Karpas-422 (cell line): ENCODE data around the gene VENTX. TPM values are rescaled to one million over a fixed set of nuclear protein-coding genes. Genes with fewer than 3 reads are reported as not detected.

ENCODE experiments used
- total RNA-seq: library from RNA; depleted of rRNA; stranded (reverse); fragments of >200 nt; shearing (Covaris generic); gene quantifications from 2 replicates; pipeline ENCODE4 v1.2.3, GENCODE V29; 2014; ENCODE audit warnings: low replicate concordance; rRNA removed

Gene VENTX
- total RNA-seq, 1 experiment from 2014 or later = not detected

Other genes starting within 250 kb of the VENTX start
- gene ADGRA1, start 149.9 kb upstream of the VENTX start, total RNA-seq = not detected in 2 replicates
- gene KNDC1, start 77.6 kb upstream of the VENTX start, total RNA-seq = not detected in 2 replicates
- gene UTF1, start 7.6 kb upstream of the VENTX start, total RNA-seq = not detected in 2 replicates
- 0.71 and 3.8 TPM in 2 replicates for gene ADAM8, start 39.0 kb downstream of the VENTX start, total RNA-seq
- gene TUBGCP2, start 71.0 kb downstream of the VENTX start, total RNA-seq = 21.4 and 29.5 TPM in 2 replicates
- 14.0 and 38.6 TPM in 2 replicates for gene ZNF511, start 71.1 kb downstream of the VENTX start, total RNA-seq
- not detected in 2 replicates for gene CALY, start 99.0 kb downstream of the VENTX start, total RNA-seq
- gene PRAP1, start 109.5 kb downstream of the VENTX start, total RNA-seq = not detected in 2 replicates
- gene FUOM, start 120.2 kb downstream of the VENTX start, total RNA-seq = 0.97 and 1.5 TPM in 2 replicates
- 37.3 and 71.9 TPM in 2 replicates for gene ECHS1, start 135.5 kb downstream of the VENTX start, total RNA-seq
- 1.6 TPM in 1 of 2 replicates, not detected in the other for gene PAOX, start 141.4 kb downstream of the VENTX start, total RNA-seq
- 26.9 and 33.6 TPM in 2 replicates for gene MTG1, start 156.3 kb downstream of the VENTX start, total RNA-seq
- gene SPRN, start 186.8 kb downstream of the VENTX start, total RNA-seq = not detected in 2 replicates
- gene SCART1, start 216.1 kb downstream of the VENTX start, total RNA-seq = 6.9 and 7.0 TPM in 2 replicates